Activated naive CD4-positive, alpha-beta T cell treated with anti-CD3 and anti-CD28 coated beads for 36 hours (primary cell): ENCODE data around the gene SFXN5. TPM values are rescaled to one million over a fixed set of nuclear protein-coding genes. Genes with fewer than 3 reads are reported as not detected.

ENCODE experiments used
- CTCF ChIA-PET: fragments of 350-600 bp; sonication (Branson Sonifier 250); formaldehyde crosslinking; loops from one replicate; lab custom pipeline; 2021; ENCODE audit warnings: antibody characterized with exemption; lab: Charles Lee
- DNase-seq: peaks from one replicate; pipeline ENCODE4 v3.0.0-alpha.2; 2020
- H3K27ac Mint-ChIP-seq: one replicate; pipeline ENCODE4 v1.8.0; 2021; ENCODE audit warnings: mild to moderate bottlenecking, mixed read lengths
- H3K27me3 Mint-ChIP-seq: one replicate; pipeline ENCODE4 v1.8.0; 2021; ENCODE audit warnings: low read depth, mixed read lengths
- H3K36me3 Mint-ChIP-seq: one replicate; pipeline ENCODE4 v1.8.0; 2021; ENCODE audit warnings: low read depth, mixed read lengths
- H3K4me1 Mint-ChIP-seq: one replicate; pipeline ENCODE4 v1.8.0; 2021; ENCODE audit warnings: low read depth, mixed read lengths
- H3K4me3 Mint-ChIP-seq: one replicate; pipeline ENCODE4 v1.8.0; 2021; ENCODE audit warnings: mild to moderate bottlenecking, moderate library complexity, mixed read lengths
- H3K9me3 Mint-ChIP-seq: one replicate; pipeline ENCODE4 v1.8.0; 2021; ENCODE audit warnings: mixed read lengths
- intact Hi-C: fragments of 100-400 bp; cut with micrococcal nuclease; formaldehyde crosslinking; loops from one replicate; pipeline ENCODE4 v1.15.1; 2023
- total RNA-seq, 2 experiments: library from RNA; stranded (reverse); gene quantifications; one replicate each; pipeline ENCODE4 v1.2.3, GENCODE V29; 2021

The SFXN5 gene
- total RNA-seq, 2 experiments from 2014 or later = 5.3 to 6.8 TPM

GRCh38 chr2:73018188-73018825, 53.2 kb downstream of the SFXN5 start:
- no peak for DNase-seq
- no peaks in the 10 kb centered on the region for H3K27me3 Mint-ChIP-seq
- H3K36me3 Mint-ChIP-seq = no peaks in the 10 kb centered on the region
- H3K9me3 Mint-ChIP-seq = no peaks in the 10 kb centered on the region
- intact Hi-C loops = no loop called here
- H3K4me1 Mint-ChIP-seq = no peaks in the 10 kb centered on the region
- H3K27ac Mint-ChIP-seq = no peak overlapping the region
- no peak overlapping the region for H3K4me3 Mint-ChIP-seq
- CTCF ChIA-PET = no interaction called here

GRCh38 chr2:73013936-73014335, 57.6 kb downstream of the SFXN5 start:
- H3K9me3 Mint-ChIP-seq = no peaks in the 10 kb centered on the region
- H3K27ac Mint-ChIP-seq = no peak overlapping the region
- H3K36me3 Mint-ChIP-seq = no peaks in the 10 kb centered on the region
- CTCF ChIA-PET = no interaction called here
- intact Hi-C loops = no loop called here
- no peak for DNase-seq
- no peak overlapping the region for H3K4me3 Mint-ChIP-seq
- H3K4me1 Mint-ChIP-seq = no peaks in the 10 kb centered on the region
- no peaks in the 10 kb centered on the region for H3K27me3 Mint-ChIP-seq

DNA sequence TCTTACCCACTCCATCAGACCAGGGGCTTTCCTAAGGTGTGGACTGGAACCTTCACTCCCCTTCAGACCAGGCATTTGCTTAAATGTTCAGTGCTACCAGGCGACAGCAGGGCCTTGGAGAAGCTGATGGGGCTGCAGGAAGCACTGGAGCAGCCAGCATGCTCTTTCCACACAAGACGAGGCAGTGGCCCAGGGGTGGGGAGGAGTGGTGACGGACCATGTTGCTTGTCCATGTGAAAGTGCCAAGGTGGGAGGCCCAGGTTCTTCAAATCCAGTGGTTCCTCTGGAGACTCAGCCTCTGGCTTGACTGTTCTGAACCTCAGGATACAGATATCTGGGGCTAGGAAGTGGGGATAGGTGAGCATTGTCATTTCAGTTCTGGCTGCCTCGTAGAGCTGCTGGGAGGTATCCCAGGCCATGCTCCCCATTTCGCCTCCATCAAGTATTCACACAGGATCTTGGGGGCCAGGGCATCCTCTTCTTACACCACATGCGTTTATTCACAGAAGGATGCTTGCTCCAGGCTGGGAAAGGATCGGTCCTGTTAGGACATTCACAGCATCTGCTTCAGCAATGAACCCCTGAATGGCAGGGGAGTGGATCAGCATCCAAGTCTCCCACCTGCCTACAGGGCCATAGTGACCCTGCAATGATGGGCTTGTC, 62.2 kb downstream of the SFXN5 start:
- CTCF ChIA-PET = no interaction called here
- intact Hi-C loops = no loop called here
- no peaks in the 10 kb centered on the region for H3K4me1 Mint-ChIP-seq

GRCh38 chr2:73008766-73009135, 62.8 kb downstream of the SFXN5 start:
- CTCF ChIA-PET = no interaction called here
- H3K27ac Mint-ChIP-seq = no peak overlapping the region
- H3K4me1 Mint-ChIP-seq = no peaks in the 10 kb centered on the region
- intact Hi-C loops = no loop called here
- DNase-seq = no peak
- no peaks in the 10 kb centered on the region for H3K27me3 Mint-ChIP-seq
- H3K9me3 Mint-ChIP-seq = no peaks in the 10 kb centered on the region
- H3K36me3 Mint-ChIP-seq = no peaks in the 10 kb centered on the region
- no peak overlapping the region for H3K4me3 Mint-ChIP-seq

More for the DNA sequence above, 62.2 kb downstream of the SFXN5 start:
- Mint-ChIP-seq H3K27ac (no peak overlapping the region), H3K36me3 (no peaks in the 10 kb centered on the region), H3K9me3 (no peaks in the 10 kb centered on the region), H3K27me3 (no peaks in the 10 kb centered on the region), H3K4me3 (no peak overlapping the region)
- no peak for DNase-seq

- no peaks in the 10 kb centered on the region for H3K4me1 Mint-ChIP-seq
- H3K9me3 Mint-ChIP-seq = no peaks in the 10 kb centered on the region
Observed at GRCh38 chr2:73007991-73008765, 63.3 kb downstream of the SFXN5 start.

DNA sequence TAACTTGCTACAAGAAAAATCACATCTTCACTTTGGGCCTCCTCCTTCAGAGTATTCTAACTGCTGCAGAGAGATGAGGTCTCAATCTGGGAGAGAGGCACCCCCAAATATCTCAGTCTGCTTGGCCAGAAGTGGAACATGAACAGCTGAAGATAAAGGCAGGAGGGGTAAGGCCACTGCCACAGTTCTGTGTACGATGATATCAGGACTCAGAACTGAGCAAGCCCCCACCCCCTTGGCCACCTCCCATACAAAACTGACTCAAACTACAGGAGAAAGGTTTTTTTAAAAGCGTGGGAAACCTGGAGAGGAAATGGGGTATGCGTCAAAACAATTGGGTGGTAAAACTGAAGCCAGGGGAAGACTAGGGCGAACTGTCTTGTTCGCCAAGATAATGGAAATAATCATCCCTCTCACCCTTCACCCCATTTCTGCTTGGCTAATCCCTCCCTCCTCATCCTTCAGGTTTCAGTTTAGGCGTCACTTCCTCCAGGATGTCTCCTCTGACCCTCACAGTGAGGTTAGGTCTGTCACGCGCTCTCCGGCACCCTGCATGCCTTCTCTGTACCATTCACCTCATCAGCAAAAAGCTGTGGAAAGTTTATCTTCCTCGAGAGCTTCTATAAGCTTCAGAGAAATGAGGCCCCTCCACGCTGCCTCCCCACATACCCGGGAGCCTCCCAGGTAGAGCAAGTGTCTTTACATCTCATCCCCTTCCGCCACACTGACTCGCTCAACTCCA, 64.4 kb downstream of the SFXN5 start:
- no peaks in the 10 kb centered on the region for H3K4me1 Mint-ChIP-seq
- intact Hi-C loops = no loop called here
- no peak overlapping the region for H3K4me3 Mint-ChIP-seq
- no peaks in the 10 kb centered on the region for H3K27me3 Mint-ChIP-seq
- DNase-seq = no peak
- no peak overlapping the region for H3K27ac Mint-ChIP-seq
- CTCF ChIA-PET = interaction anchor here (0.6 to 1.5 kb wide), 5 partner anchors 25 to 103 kb away, joined by 3 read pairs; no protein-coding TSS in a partner anchor
- no peaks in the 10 kb centered on the region for H3K9me3 Mint-ChIP-seq
- H3K36me3 Mint-ChIP-seq = no peaks in the 10 kb centered on the region

More at GRCh38 chr2:73007991-73008765, 63.3 kb downstream of the SFXN5 start:
- no peak for DNase-seq
- no peak overlapping the region for H3K27ac Mint-ChIP-seq
- no peaks in the 10 kb centered on the region for H3K27me3 Mint-ChIP-seq
- H3K4me3 Mint-ChIP-seq = no peak overlapping the region
- no peaks in the 10 kb centered on the region for H3K36me3 Mint-ChIP-seq
- CTCF ChIA-PET = no interaction called here
- intact Hi-C loops = no loop called here

DNA sequence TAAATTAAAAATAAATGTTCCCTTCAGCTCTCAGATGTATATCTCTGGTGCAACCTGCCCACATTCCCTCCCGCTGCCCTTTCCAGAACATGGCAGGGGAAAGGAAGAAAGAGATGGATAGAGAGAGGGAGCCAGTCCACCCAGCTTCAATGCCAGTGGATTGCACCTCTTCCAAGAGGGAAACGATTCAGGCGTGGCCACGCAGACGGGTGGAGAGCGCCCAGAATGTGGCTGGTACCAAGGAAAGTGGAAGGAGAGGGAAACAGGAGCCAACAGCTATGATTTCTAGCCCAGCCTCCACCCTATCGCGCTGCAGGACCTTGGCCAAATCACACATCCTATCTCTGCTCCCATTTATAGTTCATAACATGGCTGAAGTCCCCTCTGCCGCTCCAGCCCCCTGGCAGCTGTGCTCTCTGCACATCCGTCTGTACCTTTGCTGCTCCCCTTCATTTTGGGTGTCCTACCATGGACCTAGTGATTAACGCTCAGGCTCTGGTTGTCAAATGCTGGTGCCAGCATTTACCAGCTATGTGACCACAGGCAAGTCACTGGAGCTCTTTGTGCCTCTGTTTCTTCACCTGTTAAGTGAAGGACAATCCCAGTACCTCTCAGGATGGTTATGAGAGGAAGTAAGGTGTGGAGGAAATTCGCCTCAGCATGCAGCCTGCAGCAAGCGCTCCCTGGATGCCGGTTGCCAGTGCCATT, 66.5 kb downstream of the SFXN5 start:
- H3K4me3 Mint-ChIP-seq = no peak overlapping the region
- no peak overlapping the region for H3K27ac Mint-ChIP-seq
- intact Hi-C loops = no loop called here
- no peaks in the 10 kb centered on the region for H3K9me3 Mint-ChIP-seq
- no peak for DNase-seq
- no peaks in the 10 kb centered on the region for H3K36me3 Mint-ChIP-seq
- H3K27me3 Mint-ChIP-seq = no peaks in the 10 kb centered on the region
- CTCF ChIA-PET = interaction anchor here (0.6 to 2.7 kb wide), 5 partner anchors 11 to 172 kb away, joined by 3 to 7 read pairs (median 3); no protein-coding TSS in a partner anchor
- H3K4me1 Mint-ChIP-seq = no peaks in the 10 kb centered on the region

DNA sequence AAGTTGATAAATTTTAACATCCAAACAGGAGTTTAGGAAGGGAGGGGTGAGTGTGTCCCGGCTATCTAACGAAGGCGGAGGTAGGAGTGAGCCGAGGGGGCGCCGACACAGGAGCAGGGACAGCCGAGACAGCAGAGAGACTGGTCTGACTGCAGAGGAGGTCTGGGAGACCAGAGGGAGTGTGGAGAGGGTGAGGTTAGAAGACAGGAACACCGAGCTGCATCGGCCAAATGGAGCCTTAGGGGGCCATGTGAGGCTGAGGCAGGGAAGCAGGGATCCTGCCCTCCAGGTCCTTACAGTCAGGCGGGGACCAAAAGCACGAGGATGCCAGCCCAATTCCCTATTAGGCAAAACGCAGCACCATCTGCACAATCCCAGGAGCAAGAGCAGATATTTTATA, 67.0 kb downstream of the SFXN5 start:
- Mint-ChIP-seq H3K27me3 (no peaks in the 10 kb centered on the region), H3K27ac (no peak overlapping the region), H3K4me3 (no peak overlapping the region), H3K4me1 (no peaks in the 10 kb centered on the region), H3K36me3 (no peaks in the 10 kb centered on the region), H3K9me3 (no peaks in the 10 kb centered on the region)
- intact Hi-C loops = no loop called here
- CTCF ChIA-PET = interaction anchor here (0.7 to 2.7 kb wide), 3 partner anchors 11 to 152 kb away, joined by 3 to 7 read pairs (median 3); no protein-coding TSS in a partner anchor
- no peak for DNase-seq

DNA sequence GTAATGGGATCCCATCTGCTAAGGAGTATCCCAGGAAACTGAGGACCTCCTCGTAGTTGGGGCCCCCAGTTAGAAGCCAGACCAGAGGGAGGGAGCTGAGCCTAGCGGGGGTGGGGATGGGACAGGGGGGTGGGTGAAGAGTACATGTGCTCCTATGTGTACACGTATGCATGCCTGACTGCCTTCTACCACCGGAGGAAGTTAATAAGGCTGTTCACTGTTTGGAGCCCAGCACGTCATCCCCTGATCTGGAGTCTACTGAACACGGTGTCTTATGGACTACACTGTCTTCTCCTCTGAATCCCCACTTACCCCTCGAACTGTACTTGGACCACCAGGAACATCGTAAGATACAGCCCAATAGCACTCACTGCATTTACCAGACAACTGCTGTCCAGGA, 68.5 kb downstream of the SFXN5 start:
- intact Hi-C loops = no loop called here
- CTCF ChIA-PET = interaction anchor here (1.6 to 2.7 kb wide), 2 partner anchors 9 to 29 kb away, joined by 5 to 7 read pairs; no protein-coding TSS in a partner anchor
- H3K4me1 Mint-ChIP-seq = no peaks in the 10 kb centered on the region
- H3K36me3 Mint-ChIP-seq = no peaks in the 10 kb centered on the region
- H3K4me3 Mint-ChIP-seq = no peak overlapping the region
- no peaks in the 10 kb centered on the region for H3K27me3 Mint-ChIP-seq
- H3K27ac Mint-ChIP-seq = no peak overlapping the region
- H3K9me3 Mint-ChIP-seq = no peaks in the 10 kb centered on the region
- no peak for DNase-seq

GRCh38 chr2:73000808-73001570, 70.5 kb downstream of the SFXN5 start:
- Mint-ChIP-seq H3K4me1 (no peaks in the 10 kb centered on the region), H3K27me3 (no peaks in the 10 kb centered on the region), H3K9me3 (no peaks in the 10 kb centered on the region), H3K36me3 (no peaks in the 10 kb centered on the region), H3K27ac (no peak overlapping the region), H3K4me3 (no peak overlapping the region)
- CTCF ChIA-PET = no interaction called here
- no peak for DNase-seq
- intact Hi-C loops = no loop called here
